Transverse colon (tissue), 4 donors: Measurements from ENCODE around the gene IL22RA2.

Source experiments
- CTCF ChIP-seq, 5 experiments: fragments of 200-600 bp in 3 of 5; fragments of 450-650 bp in 2 of 5; sonication (generic) in 3 of 5; IDR thresholded peaks; 1 replicate in 2 of 5; 2 replicates in 3 of 5; pipeline ENCODE4 v1.5.1; 2016 to 2017; ENCODE audit warnings: antibody characterized with exemption in 5 of 5, inconsistent platforms in 3 of 5, mild to moderate bottlenecking in 2 of 5, moderate library complexity in 1 of 5
- EP300 ChIP-seq: sonication (generic); formaldehyde crosslinking; IDR thresholded peaks from one replicate; pipeline ENCODE4 v1.6.1; 2017; ENCODE audit warnings: antibody characterized with exemption, low read depth
- POLR2A ChIP-seq: fragments of 450-650 bp; IDR thresholded peaks from one replicate; pipeline ENCODE4 v1.6.1; 2016; ENCODE audit warnings: antibody characterized with exemption, mild to moderate bottlenecking, moderate library complexity
- POLR2AphosphoS5 ChIP-seq, 3 donors: sonication (generic); formaldehyde crosslinking; IDR thresholded peaks; one replicate each; pipeline ENCODE4 v1.6.1; 2016; ENCODE audit warnings: antibody characterized with exemption in 3 of 3

- TF ChIP-seq CTCF (IDR thresholded peaks at IDR 0.05), result no peak
- TF ChIP-seq POLR2A, result no peak
- no peak for TF ChIP-seq EP300
- no peak for TF ChIP-seq POLR2AphosphoS5 (IDR thresholded peaks at IDR 0.05)
Observed at GRCh38 chr6:137102050-137102848, 71.2 kb downstream of the IL22RA2 start.
